GM19351 (cell line): ENCODE data around the gene ITGBL1.
A peak's percentile ranks its signal among the peaks of the same experiment; 100 is the strongest.
"Not testable (repeated sequence)": the region's sequence is repeated elsewhere in the genome, so short reads cannot be mapped to it uniquely, and the experiment has no call there.

Experiments used
- ATAC-seq: cut with Tn5 transposase; IDR thresholded peaks from one replicate; pipeline ENCODE4 v1.9.1; 2021; ENCODE audit warnings: mild to moderate bottlenecking, moderate library complexity; ENCODE audit not compliant: unreplicated experiment

The ITGBL1 gene

DNA sequence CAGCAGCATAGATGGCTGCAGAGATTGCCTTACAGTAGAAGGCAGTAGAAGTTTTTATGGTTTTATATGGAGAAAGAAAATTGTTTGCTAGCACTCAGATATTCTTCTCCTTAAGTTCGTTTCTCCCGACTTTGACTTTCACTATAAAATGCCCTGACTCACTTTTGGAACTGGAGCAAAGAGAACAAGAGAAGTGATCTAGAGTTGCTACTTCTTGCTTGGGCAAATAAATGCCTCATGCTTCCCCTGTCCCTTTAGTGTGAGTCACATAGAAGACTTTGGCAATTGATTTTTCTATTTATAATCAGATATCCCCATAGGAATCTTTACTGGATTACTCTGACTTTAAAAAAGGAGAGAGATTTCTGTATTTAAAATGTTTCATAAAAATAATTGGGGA, 46.9 kb downstream of the ITGBL1 start:
- ATAC-seq: no peak

DNA sequence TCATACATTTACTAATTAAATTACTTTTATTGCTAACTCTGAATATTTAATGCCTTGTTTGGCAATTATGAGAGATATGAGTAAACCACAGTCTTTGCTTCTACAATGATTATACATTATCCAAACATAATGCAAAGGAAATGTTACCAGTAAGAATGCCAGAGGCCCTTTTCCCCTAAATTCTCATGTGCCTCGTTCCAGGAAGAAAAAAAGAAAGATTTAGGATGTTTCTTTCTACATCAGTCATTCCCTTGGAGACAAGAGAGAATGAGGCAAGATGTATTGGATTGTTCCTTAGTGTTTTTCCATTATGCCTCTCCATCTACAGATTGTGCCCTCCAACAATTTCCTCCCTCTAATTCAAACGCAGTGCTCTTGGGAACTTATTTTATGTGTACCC, 50.1 kb downstream of the ITGBL1 start:
- ATAC-seq: no peak

GRCh38 chr13:101511161-101511560, 58.7 kb downstream of the ITGBL1 start:
- ATAC-seq: no peak

DNA sequence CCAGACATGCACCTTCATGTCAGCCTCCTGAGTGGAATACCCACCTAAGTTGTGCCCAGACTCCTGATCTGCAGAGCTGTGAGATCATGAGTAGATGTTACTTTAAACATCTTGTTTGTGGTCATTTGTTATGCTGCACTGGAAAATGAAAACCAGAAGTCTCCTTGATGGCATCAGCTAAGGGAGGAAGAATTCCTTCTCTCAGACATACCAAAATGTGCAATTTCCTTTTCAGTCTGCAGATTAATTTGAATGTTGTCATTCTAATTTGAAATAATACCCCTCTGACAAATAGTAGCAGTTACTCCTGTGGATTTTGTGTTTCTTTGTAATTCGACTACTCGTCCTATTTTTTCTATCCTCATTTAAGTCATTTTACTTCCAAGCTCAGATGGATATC, 59.3 kb downstream of the ITGBL1 start:
- no peak for ATAC-seq

GRCh38 chr13:101512650-101513049, 60.2 kb downstream of the ITGBL1 start:
- no peak for ATAC-seq

- ATAC-seq: no peak
Measured at GRCh38 chr13:101514100-101514499, 61.6 kb downstream of the ITGBL1 start.

DNA sequence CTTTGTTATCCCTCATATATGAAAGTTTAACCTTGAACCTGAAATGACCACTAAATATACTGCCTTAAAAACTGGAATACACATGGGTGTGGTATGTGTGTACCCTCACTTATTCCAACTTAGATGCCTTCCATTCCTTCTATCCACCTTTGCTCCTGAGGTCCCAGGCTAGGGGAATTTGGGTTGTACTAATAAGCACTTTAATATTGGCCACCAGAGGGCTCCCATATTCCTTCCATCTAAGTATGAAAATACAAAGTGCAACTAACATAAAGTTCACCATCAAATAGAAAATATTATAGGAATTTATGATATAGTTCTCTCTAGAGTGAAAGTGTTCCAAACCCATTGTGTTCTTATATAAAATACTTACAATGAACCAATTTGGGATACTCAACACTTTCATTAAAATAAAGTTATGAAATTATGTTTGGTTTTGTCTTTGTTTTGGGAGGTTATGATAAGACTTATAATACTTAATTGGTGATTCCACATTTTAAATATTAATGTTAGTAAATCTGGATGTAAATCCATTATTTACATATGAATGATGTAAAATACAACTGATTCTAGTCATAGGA, 62.3 kb downstream of the ITGBL1 start:
- peak; percentile 82 for ATAC-seq

- ATAC-seq: peak; percentile 48
Measured at GRCh38 chr13:101515504-101515903, 63.0 kb downstream of the ITGBL1 start.

DNA sequence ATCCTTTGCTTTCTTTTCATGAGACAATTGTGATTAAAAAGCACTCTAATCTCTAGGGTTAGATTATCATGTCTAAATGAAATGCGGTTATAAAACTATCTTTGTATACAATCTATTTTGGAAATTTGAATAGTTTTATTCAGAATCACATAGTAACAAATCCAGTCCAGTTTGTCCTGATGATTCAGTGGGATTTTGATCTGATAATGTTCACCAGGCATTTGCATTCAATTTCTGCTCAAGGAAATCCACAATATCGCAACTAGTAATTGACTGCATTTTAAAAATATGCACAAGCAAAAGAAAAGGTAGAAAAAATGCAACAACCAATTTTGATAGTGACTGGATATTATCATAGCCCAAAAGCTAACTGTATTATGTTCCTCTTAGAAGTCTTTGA, 63.8 kb downstream of the ITGBL1 start:
- ATAC-seq: no peak

- peak; percentile 80 for ATAC-seq
Measured at GRCh38 chr13:101520672-101521071, 68.2 kb downstream of the ITGBL1 start.

DNA sequence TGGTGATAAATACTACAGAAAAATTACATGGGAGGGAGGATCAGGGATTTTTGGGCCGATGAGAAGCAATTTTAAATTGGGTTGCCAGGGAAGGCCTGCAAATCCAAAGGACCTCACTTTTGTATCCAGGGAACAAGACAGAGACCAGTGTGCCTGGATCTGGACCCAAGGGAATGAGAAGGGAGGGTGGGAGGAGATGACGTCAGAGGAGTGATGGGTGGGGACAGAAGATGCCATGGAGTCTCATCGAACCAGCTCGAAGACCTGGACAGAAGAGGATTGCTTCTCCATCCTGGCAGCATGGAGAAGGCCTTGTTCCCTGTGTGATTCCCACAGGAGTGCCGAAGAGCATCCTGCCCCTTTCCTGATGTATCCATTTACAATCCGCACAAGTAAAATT, 68.9 kb downstream of the ITGBL1 start:
- no peak for ATAC-seq

DNA sequence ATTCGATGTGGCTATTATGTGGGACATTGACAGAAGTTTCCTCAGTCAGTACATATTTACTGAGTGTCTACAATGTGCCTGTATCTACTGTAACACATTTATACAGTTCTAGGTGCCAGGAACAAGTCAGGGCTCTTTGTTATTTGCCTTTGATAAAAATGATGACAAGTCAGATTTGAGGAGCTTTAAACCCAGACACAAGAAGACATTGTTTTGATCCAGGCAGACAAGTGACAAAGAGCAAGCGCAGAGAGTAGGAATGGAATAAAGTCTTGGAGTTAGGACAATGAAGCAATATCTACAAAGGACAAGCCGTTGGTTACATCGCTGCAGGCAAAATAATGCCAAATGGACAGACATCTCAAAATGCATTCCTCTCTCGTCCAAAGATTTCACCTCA, 70.1 kb downstream of the ITGBL1 start:
- no peak for ATAC-seq

GRCh38 chr13:101523154-101524131, 71.0 kb downstream of the ITGBL1 start:
- no peak for ATAC-seq

GRCh38 chr13:101527130-101527529, 74.7 kb downstream of the ITGBL1 start:
- ATAC-seq: no peak

GRCh38 chr13:101529422-101529821, 76.9 kb downstream of the ITGBL1 start:
- ATAC-seq: peak; percentile 58

DNA sequence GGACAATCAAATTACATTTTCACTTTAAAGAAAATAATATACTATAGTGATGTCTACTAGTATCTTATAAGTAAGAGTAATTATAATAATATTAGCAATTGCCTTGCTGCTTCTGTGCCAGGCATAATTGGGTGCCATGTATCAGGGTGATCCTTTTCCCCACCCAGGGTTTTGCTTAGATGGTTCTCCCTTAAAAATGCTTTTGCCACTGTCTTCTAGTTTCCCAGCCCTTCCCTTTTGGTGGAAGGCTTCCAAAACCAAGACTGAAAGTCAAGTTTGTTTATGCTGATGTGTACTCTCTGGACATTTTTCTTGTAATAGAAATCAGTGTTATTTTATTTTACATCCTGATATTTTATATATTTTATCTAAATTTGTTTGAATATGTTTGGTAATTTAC, 77.8 kb downstream of the ITGBL1 start:
- no peak for ATAC-seq

DNA sequence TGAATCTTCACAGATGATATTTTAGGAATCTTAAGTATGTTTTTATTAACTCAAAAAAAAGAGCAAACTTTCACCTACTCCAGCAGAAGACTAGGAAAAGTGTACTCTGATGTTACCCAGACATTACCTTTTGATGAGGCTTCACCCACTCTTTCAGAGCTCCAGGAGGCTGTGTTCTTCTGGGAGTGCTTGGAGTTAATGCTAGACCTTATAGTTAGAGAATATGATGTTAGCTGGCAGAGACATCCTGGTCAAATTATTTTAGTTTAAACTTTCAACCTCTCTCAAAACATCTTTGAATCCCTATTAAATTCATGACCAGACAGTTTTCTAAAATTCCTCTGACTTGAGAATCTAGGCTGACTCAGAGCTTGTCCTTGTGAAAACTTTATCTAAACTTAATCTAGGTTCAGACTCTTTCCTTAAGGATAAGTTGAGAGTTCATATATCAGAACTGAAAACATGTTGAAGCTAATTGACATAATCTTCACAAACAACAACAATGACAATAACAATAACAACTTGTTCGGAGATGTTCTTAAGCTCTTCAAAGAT, 82.8 kb downstream of the ITGBL1 start:
- ATAC-seq: no peak

- ATAC-seq: no peak
Measured at GRCh38 chr13:101536079-101536478, 83.6 kb downstream of the ITGBL1 start.

DNA sequence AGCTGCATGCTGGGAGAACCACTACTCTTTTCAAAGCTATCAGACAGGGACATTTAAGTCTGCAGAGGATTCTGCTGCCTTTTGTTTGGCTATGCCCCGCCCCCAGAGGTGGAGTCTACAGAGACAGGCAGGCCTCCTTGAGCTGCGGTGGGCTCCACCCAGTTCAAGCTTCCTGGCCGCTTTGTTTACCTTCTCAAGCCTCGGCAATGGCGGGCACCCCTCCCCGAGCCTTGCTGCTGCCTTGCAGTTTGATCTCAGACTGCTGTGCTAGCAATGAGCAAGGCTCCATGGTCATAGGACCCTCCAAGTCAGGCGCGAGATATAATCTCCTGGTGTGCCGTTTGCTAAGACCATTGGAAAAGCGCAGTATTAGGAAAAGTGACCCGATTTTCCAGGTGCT, 92.1 kb downstream of the ITGBL1 start:
- not testable (repeated sequence) for ATAC-seq

- no peak for ATAC-seq
Measured at GRCh38 chr13:101544979-101545378, 92.5 kb downstream of the ITGBL1 start.

GRCh38 chr13:101545521-101545920, 93.0 kb downstream of the ITGBL1 start:
- no peak for ATAC-seq

DNA sequence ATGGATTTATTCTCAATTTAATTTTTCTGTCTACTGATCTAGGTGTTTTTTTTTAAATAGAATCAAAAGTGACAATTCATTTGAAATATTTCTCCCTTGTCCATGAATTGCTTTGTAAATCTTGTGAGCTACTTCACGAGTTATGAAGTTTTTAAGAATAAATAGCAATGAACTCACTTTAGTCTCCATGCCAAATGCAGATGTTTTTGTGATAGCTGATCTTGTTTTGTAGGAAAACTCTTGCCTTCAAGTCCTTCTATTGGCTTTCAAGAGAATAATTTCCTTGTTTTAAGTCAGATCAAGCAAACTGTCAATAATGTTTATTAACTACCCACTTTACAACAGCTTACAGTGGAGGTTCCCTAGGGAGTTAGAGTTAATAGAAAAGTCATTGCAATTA, 99.8 kb downstream of the ITGBL1 start:
- ATAC-seq: no peak
